ENCODE data around the gene SLX4IP.

- TF ChIP-seq CTCF (IDR thresholded peaks at IDR 0.05), result no peak
- no peak for TF ChIP-seq POLR2A (IDR thresholded peaks at IDR 0.05)
These were observed 28.5 kb downstream of the SLX4IP start for GRCh38 chr20:10463622-10464021.

Measured in esophagus squamous epithelium (tissue), 4 donors.